Stomach (tissue), 4 donors: ENCODE measurements around the gene TREM2.

Experiments used
- POLR2A ChIP-seq, 4 donors: fragments of 450-650 bp; IDR thresholded peaks; one replicate each; pipeline ENCODE4 v1.6.1; 2016; ENCODE audit warnings: antibody characterized with exemption in 4 of 4, control low read depth in 2 of 4, mild to moderate bottlenecking in 1 of 4, moderate library complexity in 1 of 4
- POLR2AphosphoS5 ChIP-seq, 3 donors: sonication (generic); formaldehyde crosslinking; IDR thresholded peaks; one replicate each; pipeline ENCODE4 v1.6.1; 2016; ENCODE audit warnings: antibody characterized with exemption in 3 of 3

GRCh38 chr6:41155132-41155805 is 7.6 kb downstream of the TREM2 start:
- no peak for TF ChIP-seq POLR2AphosphoS5 (IDR thresholded peaks at IDR 0.05)
- TF ChIP-seq POLR2A (IDR thresholded peaks at IDR 0.05) = no peak
